ENCODE measurements around the gene PLIN1.
A peak's percentile ranks its signal among the peaks of the same experiment; 100 is the strongest.

The PLIN1 gene

DNA sequence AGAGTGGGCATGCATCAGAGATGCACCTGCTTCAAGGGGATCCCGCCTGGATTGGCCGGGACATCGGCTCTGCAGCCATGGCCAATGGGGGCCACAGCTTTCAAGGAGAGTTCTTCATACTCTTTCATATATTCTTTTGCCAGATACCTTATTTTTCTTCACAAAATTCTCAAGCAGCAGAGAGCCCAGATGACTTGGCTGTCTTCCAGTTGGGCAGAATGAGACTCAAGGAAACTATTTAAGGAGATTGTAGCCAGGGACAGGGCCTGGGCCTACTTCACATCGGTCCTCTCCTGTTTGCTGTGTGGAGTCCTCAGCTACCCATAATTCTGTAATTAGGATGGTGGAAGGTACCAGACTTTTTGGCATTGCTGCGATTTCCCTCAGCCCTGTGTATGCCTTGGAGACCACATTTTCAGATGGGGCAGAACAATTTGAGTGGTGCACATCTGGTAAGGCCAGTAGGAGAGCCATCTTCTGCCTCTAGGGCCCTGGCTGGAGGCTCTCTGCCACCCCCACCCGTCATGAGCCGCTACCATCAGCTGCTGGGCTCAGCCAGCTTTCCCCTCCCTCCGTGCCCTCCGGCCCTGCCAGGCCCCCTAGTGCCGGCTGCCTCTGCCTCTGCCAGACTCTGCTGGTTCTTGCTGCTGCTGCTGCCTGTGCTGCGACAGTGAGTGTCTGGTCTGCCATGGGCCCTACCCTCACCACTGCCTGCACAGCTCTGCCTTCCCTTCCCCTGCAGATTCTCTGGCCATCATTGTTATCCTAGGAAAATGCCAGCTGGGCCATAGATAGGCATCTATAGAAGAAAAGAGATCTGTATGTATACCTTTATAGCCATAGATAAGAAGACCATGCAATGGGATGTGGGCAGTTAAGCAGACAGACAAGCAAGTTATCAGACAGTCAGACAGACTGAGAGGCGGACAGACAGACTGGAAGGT is 6.7 kb downstream of the PLIN1 start:
- no peak overlapping the region for H3K4me3 ChIP-seq
- TF ChIP-seq, protein P1, sequence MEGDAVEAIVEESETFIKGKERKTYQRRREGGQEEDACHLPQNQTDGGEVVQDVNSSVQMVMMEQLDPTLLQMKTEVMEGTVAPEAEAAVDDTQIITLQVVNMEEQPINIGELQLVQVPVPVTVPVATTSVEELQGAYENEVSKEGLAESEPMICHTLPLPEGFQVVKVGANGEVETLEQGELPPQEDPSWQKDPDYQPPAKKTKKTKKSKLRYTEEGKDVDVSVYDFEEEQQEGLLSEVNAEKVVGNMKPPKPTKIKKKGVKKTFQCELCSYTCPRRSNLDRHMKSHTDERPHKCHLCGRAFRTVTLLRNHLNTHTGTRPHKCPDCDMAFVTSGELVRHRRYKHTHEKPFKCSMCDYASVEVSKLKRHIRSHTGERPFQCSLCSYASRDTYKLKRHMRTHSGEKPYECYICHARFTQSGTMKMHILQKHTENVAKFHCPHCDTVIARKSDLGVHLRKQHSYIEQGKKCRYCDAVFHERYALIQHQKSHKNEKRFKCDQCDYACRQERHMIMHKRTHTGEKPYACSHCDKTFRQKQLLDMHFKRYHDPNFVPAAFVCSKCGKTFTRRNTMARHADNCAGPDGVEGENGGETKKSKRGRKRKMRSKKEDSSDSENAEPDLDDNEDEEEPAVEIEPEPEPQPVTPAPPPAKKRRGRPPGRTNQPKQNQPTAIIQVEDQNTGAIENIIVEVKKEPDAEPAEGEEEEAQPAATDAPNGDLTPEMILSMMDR (IDR thresholded peaks at IDR 0.05): no peak
- H3K27ac ChIP-seq: peak overlapping the region; percentile 66 to 89
- DNase-seq (ENCODE audit: low spot score): peak; percentile 76

DNA sequence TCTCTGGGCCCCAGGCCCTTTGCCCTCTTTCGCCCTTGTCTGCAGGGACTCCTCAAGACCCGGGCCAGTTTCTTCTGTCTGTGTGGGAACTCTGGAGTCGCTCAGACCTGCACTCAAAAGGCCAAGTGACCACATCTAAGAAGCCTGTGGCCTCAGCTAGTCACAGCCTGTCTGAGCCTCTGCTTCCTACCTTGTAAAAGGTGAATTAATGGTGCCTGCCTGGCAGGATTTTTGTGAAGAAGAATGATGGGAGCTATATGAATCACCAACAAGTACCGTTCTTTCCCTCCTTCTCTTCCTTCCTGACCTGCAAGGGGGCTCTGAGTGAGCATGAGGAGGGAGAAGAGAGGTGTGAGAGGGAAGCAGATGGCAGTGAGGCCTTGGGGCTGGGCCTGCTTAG is 7.5 kb downstream of the PLIN1 start:
- H3K27ac ChIP-seq: peak overlapping the region; percentile 66 to 89
- TF ChIP-seq, protein P1 (IDR thresholded peaks at IDR 0.05): no peak
- DNase-seq (ENCODE audit: low spot score): no peak
- H3K4me3 ChIP-seq: no peak overlapping the region

DNA sequence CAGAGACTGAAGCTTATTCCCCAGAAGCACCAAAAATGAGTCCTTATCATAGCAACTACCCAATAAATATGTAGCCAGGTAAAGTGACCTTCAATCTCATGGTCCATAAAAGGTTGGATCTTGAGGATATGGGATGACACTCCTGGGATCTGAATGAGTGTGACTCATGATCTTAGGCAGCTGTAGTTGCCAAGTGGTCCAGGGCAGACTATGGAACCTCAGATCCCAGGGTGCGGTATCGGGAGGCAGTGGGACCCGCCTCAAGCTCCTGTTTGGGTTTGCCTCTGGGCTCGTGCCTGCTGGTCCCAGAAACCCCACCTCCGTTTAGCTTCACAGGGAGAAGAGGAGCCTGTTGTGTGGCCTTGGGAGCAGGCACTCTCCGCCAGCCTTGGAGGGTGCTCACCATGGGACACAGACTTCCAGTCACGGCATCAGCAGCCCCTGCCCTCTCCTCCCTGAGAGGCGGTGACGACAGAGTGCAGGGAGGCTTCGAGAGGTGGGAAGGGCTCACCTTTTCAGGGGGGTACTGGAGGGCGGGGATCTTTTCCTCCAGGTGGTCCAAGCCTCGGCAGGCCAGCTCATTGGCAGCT is 8.1 kb downstream of the PLIN1 start:
- no peak for DNase-seq (ENCODE audit: low spot score)
- no peak overlapping the region for H3K4me3 ChIP-seq
- TF ChIP-seq, protein P1 (IDR thresholded peaks at IDR 0.05): no peak

DNA sequence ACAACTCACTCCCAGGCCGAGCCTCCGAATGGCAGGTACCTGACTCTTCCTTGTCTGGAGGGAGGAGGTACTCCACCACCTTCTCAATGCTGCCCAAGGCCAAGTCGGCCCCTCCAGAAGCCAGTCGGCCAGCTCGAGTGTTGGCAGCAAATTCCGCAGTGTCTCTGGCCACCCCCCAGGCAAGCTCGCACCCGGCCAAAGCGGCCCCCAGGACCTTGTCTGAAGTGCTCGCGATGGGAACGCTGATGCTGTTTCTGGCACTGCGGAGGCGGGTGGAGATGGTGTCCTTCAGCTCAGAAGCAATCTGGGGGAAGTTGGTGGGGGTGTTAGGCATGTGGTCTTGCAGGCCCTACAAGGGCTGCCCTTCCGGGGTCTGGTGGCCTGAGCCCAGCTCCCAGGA is 9.2 kb downstream of the PLIN1 start:
- Histone ChIP-seq H3K4me3 (no peak overlapping the region), H3K27ac (no peak overlapping the region)
- TF ChIP-seq, protein P1 (IDR thresholded peaks at IDR 0.05): no peak
- DNase-seq (ENCODE audit: low spot score): peak; percentile 71

More for the DNA sequence above, 8.1 kb downstream of the PLIN1 start:
- H3K27ac ChIP-seq: peak overlapping the region in 1 of 2 donors; percentile 89

DNA sequence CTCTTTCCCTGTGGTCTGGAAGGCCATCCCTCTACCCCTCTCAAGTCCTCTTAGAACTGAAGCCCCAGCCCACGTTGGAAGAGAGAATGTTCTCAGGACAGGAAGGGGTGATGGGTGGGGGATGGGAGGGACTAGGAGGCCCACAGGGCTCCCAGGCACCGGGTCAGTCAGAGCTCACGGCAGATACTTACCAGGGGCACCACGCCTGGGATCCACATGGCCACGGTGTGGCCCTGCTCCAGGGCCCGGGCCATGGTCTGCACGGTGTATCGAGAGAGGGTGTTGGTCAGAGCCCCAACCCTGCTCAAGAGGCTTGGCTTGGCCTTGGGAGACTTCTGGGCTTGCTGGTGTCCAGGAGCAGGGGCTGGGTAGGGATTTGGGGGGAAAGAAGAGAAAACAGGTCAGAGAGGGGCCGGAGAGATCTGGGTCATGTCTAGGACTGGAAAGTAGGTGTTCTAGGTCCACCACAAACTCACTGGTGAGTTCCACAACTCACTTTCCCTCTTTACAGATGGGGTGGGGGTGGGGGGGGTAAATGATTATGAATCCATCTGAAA is 9.8 kb downstream of the PLIN1 start:
- H3K27ac ChIP-seq: no peak overlapping the region
- DNase-seq (ENCODE audit: low spot score): peak; percentile 64
- TF ChIP-seq, protein P1 (IDR thresholded peaks at IDR 0.05): no peak
- no peak overlapping the region for H3K4me3 ChIP-seq

DNA sequence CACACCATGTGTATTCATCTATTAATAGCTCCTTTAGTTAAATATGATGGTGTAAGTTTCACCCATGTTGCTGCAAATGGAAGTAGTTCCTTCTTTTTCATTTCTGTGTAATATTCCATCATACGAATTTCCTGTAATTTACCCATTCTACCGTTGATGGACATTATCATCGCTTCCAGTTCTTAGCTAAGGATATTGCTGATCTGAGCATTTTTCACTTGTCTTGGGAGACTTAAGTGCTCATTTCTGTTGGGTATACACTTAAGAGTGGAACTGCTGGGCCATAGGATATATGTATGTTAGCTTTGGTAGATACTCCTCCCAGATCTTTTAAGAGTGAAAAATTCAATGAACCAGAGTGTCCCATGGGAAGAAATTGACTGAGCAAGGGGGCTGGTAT is 11.0 kb downstream of the PLIN1 start:
- TF ChIP-seq, protein P1 (IDR thresholded peaks at IDR 0.05): no peak
- no peak overlapping the region for H3K4me3 ChIP-seq
- H3K27ac ChIP-seq: no peak overlapping the region
- no peak for DNase-seq (ENCODE audit: low spot score)
